Trophoblast cell (in vitro differentiated cells and primary cell): ENCODE results near the gene EXOC1.
A peak's percentile ranks its signal among the peaks of the same experiment; 100 is the strongest.

Experiments used
- DNase-seq, 2 donors: peaks; one replicate each; pipeline ENCODE4 v3.0.0-alpha.2; 2016
- H2AFZ ChIP-seq: 2 replicates; pipeline ENCODE4 v1.6.1; 2013; ENCODE audit warnings: low read length, moderate library complexity, mild to moderate bottlenecking; ENCODE audit not compliant: insufficient read depth, poor library complexity
- H2AK5ac ChIP-seq: 2 replicates; pipeline ENCODE4 v1.6.1; 2013; ENCODE audit warnings: mild to moderate bottlenecking, low read length
- H2BK120ac ChIP-seq: 2 replicates; pipeline ENCODE4 v1.6.1; 2013; ENCODE audit warnings: low read length, mild to moderate bottlenecking, moderate library complexity; ENCODE audit not compliant: insufficient read depth, poor library complexity
- H2BK12ac ChIP-seq: 2 replicates; pipeline ENCODE4 v1.6.1; 2013; ENCODE audit warnings: mild to moderate bottlenecking, low read length, moderate library complexity
- H2BK5ac ChIP-seq: 2 replicates; pipeline ENCODE4 v1.6.1; 2013; ENCODE audit warnings: low read length, low read depth, moderate library complexity, mild to moderate bottlenecking; ENCODE audit not compliant: poor library complexity
- H3K14ac ChIP-seq: 2 replicates; pipeline ENCODE4 v1.6.1; 2013; ENCODE audit warnings: mild to moderate bottlenecking, low read length
- H3K18ac ChIP-seq: 2 replicates; pipeline ENCODE4 v1.6.1; 2013; ENCODE audit warnings: mild to moderate bottlenecking, low read length
- H3K23ac ChIP-seq: 2 replicates; pipeline ENCODE4 v1.6.1; 2013; ENCODE audit warnings: low read length
- H3K27ac ChIP-seq: 2 replicates; pipeline ENCODE4 v1.5.1; 2013; ENCODE audit warnings: low read depth, mild to moderate bottlenecking, inconsistent platforms, low read length, moderate library complexity
- H3K27me3 ChIP-seq: 2 replicates; pipeline ENCODE4 v1.6.1; 2013; ENCODE audit warnings: inconsistent platforms, mild to moderate bottlenecking, low read length, moderate library complexity; ENCODE audit not compliant: insufficient read depth
- H3K36me3 ChIP-seq, 2 experiments: 1 replicate in 1 of 2; 2 replicates in 1 of 2; pipeline ENCODE4 v1.6.1; 2013; ENCODE audit warnings: low read length in 2 of 2, mild to moderate bottlenecking in 2 of 2, moderate library complexity in 1 of 2; ENCODE audit not compliant: insufficient read depth in 2 of 2, control insufficient read depth in 1 of 2
- H3K4ac ChIP-seq: 2 replicates; pipeline ENCODE4 v1.6.1; 2013; ENCODE audit warnings: low read depth, mild to moderate bottlenecking, low read length, moderate library complexity
- H3K4me1 ChIP-seq, 2 experiments: 1 replicate in 1 of 2; 2 replicates in 1 of 2; pipeline ENCODE4 v1.6.1; 2013; ENCODE audit warnings: low read length in 2 of 2, mild to moderate bottlenecking in 2 of 2, moderate library complexity in 1 of 2; ENCODE audit not compliant: insufficient read depth in 2 of 2, control insufficient read depth in 1 of 2
- H3K4me2 ChIP-seq: 2 replicates; pipeline ENCODE4 v1.6.1; 2013; ENCODE audit warnings: inconsistent platforms, mild to moderate bottlenecking, low read length, moderate library complexity
- H3K4me3 ChIP-seq: 2 replicates; pipeline ENCODE4 v1.5.1; 2013; ENCODE audit warnings: mild to moderate bottlenecking, low read depth, low read length, inconsistent platforms
- H3K79me1 ChIP-seq: one replicate; pipeline ENCODE4 v1.6.1; 2013; ENCODE audit warnings: low read length
- H3K79me2 ChIP-seq: 2 replicates; pipeline ENCODE4 v1.6.1; 2013; ENCODE audit warnings: low read length, mild to moderate bottlenecking; ENCODE audit not compliant: control insufficient read depth, insufficient read depth, poor library complexity
- H3K9ac ChIP-seq: 2 replicates; pipeline ENCODE4 v1.6.1; 2013; ENCODE audit warnings: mild to moderate bottlenecking, low read length
- H3K9me3 ChIP-seq: 2 replicates; pipeline ENCODE4 v1.6.1; 2013; ENCODE audit warnings: low read depth, mild to moderate bottlenecking, control low read depth, inconsistent platforms, low read length; ENCODE audit not compliant: insufficient read depth
- H4K12ac ChIP-seq: 2 replicates; pipeline ENCODE4 v1.6.1; 2013; ENCODE audit warnings: low read depth, mild to moderate bottlenecking, low read length, moderate library complexity
- H4K8ac ChIP-seq: 2 replicates; pipeline ENCODE4 v1.6.1; 2013; ENCODE audit warnings: low read depth, mild to moderate bottlenecking, low read length, moderate library complexity
- H4K91ac ChIP-seq: one replicate; pipeline ENCODE4 v1.6.1; 2013; ENCODE audit warnings: low read depth, mild to moderate bottlenecking, low read length, moderate library complexity
- WGBS: extraction: QIAGEN DNeasy Blood & Tissue Kit; methylation state at CpG from one replicate; pipeline ENCODE4 v1.1.7; 2013; ENCODE audit warnings: missing lambda C conversion rate; ENCODE audit not compliant: insufficient read length, insufficient coverage; ENCODE audit errors: extremely low coverage; 5-methylcytosine and 5-hydroxymethylcytosine counted together

EXOC1 gene

DNA sequence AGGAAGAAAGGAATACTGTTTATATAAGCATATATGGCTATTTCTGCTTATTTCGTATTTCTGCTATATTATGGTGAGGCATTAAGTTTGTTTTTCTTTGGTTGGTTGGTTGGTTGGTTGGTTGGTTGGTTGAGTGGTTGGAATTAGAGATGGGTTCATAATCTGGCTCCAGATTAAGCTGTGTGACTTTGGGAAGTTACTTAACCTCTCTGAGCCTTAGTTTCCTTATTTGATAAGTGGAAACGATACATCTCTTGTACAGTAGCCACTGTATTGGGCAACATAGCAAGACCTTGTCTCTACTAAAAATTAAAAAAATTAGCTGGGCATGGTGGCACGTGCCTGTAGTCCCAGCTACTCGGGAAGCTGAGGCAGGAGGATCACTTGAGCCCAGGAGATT, 49.2 kb downstream of the EXOC1 start:
- Histone ChIP-seq H3K27ac (no peak overlapping the region), H3K9ac (no peak overlapping the region), H3K4me3 (no peak overlapping the region), H3K4ac (no peak overlapping the region), H2BK5ac (no peak overlapping the region), H3K79me2 (no peaks in the 10 kb centered on the region), H2AK5ac (no peak overlapping the region), H4K12ac (no peak overlapping the region), H3K4me2 (no peak overlapping the region), H3K79me1 (no peaks in the 10 kb centered on the region), H4K91ac (no peak overlapping the region), H2AFZ (no peak overlapping the region), H3K9me3 (no peaks in the 10 kb centered on the region), H3K23ac (no peak overlapping the region), H3K27me3 (no peaks in the 10 kb centered on the region), H3K36me3 (peaks cover 3 to 9% of the 10 kb centered on the region in 2 experiments), H3K4me1 (no peaks in the 10 kb centered on the region), H4K8ac (no peak overlapping the region), H2BK12ac (no peak overlapping the region), H3K18ac (no peak overlapping the region), H3K14ac (no peak overlapping the region), H2BK120ac (no peak overlapping the region)
- no CpG with 5 or more reads among the region's 4 CpGs for WGBS
- no peak for DNase-seq

DNA sequence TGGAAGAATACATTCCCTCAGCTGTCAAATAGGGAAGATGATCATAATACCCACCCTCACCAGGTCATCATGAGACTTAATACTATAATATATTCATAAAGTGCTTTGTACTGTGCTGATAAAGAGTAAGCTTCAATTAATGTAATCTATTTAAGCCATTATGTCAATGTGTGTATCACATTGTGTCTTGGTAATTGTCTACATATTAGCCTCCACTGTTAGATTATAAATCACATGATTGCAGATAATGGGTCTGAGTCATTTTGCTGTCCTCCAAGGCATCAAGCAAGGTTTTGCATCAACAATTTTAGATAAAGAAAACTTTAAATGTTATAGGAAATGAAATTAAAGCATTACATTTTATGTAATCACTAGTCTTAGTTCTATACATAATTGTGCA, 50.1 kb downstream of the EXOC1 start:
- no peaks in the 10 kb centered on the region for H3K79me2 ChIP-seq
- H3K14ac ChIP-seq = no peak overlapping the region
- no peak overlapping the region for H4K91ac ChIP-seq

DNA sequence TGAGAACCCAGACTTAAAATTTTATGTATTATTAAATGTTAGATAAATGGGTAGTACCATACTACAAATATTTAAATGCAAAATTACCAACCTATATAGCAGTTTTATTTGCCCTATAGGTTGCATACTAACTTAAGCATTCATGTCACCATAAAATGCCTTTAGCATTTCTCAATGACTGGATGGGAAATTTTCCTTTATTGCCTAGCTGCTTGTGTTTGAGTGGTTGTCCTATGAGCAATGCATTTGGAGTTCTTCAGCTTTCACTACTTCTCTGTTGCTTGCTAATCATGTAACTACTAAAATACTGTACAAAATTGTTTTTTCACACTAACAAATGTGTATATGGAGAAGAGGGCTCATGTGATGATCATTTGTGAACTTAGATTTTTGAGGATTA, 51.1 kb downstream of the EXOC1 start:
- no peak overlapping the region for H4K8ac ChIP-seq
- peak in 1 of 2 donors; percentile 58 for DNase-seq
- peaks cover 3 to 7% of the 10 kb centered on the region in 2 experiments for H3K36me3 ChIP-seq
- no peaks in the 10 kb centered on the region for H3K4me1 ChIP-seq
- H3K9me3 ChIP-seq = no peaks in the 10 kb centered on the region
- H2BK120ac ChIP-seq = no peak overlapping the region
- no peak overlapping the region for H3K4ac ChIP-seq
- no peak overlapping the region for H2AFZ ChIP-seq
- H2BK5ac ChIP-seq = no peak overlapping the region
- no peak overlapping the region for H2BK12ac ChIP-seq
- no peaks in the 10 kb centered on the region for H3K79me2 ChIP-seq
- H4K91ac ChIP-seq = no peak overlapping the region
- no peak overlapping the region for H4K12ac ChIP-seq
- H2AK5ac ChIP-seq = no peak overlapping the region
- H3K27ac ChIP-seq = no peak overlapping the region
- H3K27me3 ChIP-seq = no peaks in the 10 kb centered on the region
- H3K79me1 ChIP-seq = no peaks in the 10 kb centered on the region
- no peak overlapping the region for H3K9ac ChIP-seq
- no peak overlapping the region for H3K4me2 ChIP-seq
- no peak overlapping the region for H3K4me3 ChIP-seq
- no peak overlapping the region for H3K14ac ChIP-seq
- H3K18ac ChIP-seq = no peak overlapping the region
- no peak overlapping the region for H3K23ac ChIP-seq

More for the DNA sequence above, 50.1 kb downstream of the EXOC1 start:
- H2BK12ac ChIP-seq = no peak overlapping the region
- DNase-seq = no peak
- H2BK5ac ChIP-seq = no peak overlapping the region
- H3K27ac ChIP-seq = no peak overlapping the region
- H3K18ac ChIP-seq = no peak overlapping the region
- H3K23ac ChIP-seq = no peak overlapping the region
- no peak overlapping the region for H2AK5ac ChIP-seq
- no peak overlapping the region for H3K4ac ChIP-seq
- no peak overlapping the region for H4K12ac ChIP-seq
- H2AFZ ChIP-seq = no peak overlapping the region
- H3K9ac ChIP-seq = no peak overlapping the region
- H3K4me3 ChIP-seq = no peak overlapping the region
- no peak overlapping the region for H2BK120ac ChIP-seq
- no peaks in the 10 kb centered on the region for H3K4me1 ChIP-seq
- H3K27me3 ChIP-seq = no peaks in the 10 kb centered on the region
- H3K9me3 ChIP-seq = no peaks in the 10 kb centered on the region
- H3K4me2 ChIP-seq = no peak overlapping the region
- H3K36me3 ChIP-seq = peaks cover 3 to 7% of the 10 kb centered on the region in 2 experiments
- no peaks in the 10 kb centered on the region for H3K79me1 ChIP-seq
- no peak overlapping the region for H4K8ac ChIP-seq

DNA sequence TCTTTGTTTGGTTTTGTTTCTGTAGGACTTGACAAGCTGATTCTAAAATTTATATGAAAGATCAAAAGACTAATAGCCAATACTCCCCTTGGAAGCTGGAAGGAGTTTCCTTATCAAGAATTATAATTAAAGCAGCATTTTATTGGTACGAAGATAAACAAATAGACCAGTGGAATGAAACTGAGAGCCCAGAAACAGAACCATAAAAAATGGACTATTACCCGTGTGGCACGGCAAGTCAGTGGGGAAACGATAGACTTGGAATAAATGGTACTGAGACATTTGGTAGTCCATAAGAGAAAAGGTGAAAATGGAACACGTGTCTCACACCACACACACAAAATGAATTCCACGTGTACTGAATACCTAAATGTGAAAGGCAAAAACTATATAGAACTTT, 52.9 kb downstream of the EXOC1 start:
- no peak overlapping the region for H4K91ac ChIP-seq
- WGBS = no CpG with 5 or more reads among the region's 6 CpGs
- H2BK12ac ChIP-seq = no peak overlapping the region
- H3K23ac ChIP-seq = no peak overlapping the region
- H3K9ac ChIP-seq = no peak overlapping the region
- H3K27me3 ChIP-seq = no peaks in the 10 kb centered on the region
- no peak overlapping the region for H2AFZ ChIP-seq
- no peaks in the 10 kb centered on the region for H3K9me3 ChIP-seq
- H2AK5ac ChIP-seq = no peak overlapping the region
- no peak overlapping the region for H3K4ac ChIP-seq
- no peak overlapping the region for H2BK5ac ChIP-seq
- no peak overlapping the region for H3K4me3 ChIP-seq
- H2BK120ac ChIP-seq = no peak overlapping the region
- DNase-seq = no peak
- no peaks in the 10 kb centered on the region for H3K4me1 ChIP-seq
- H4K8ac ChIP-seq = no peak overlapping the region
- no peak overlapping the region for H4K12ac ChIP-seq
- no peak overlapping the region for H3K14ac ChIP-seq
- no peaks in the 10 kb centered on the region for H3K79me1 ChIP-seq
- no peaks in the 10 kb centered on the region for H3K79me2 ChIP-seq
- H3K4me2 ChIP-seq = no peak overlapping the region
- H3K18ac ChIP-seq = no peak overlapping the region
- no peak overlapping the region for H3K27ac ChIP-seq
- H3K36me3 ChIP-seq = peaks cover 0 to 4% of the 10 kb centered on the region in 2 experiments
